Panc1 (cell line): Measurements from ENCODE around the gene SRSF2. TPM values are rescaled to one million over a fixed set of nuclear protein-coding genes. Genes with fewer than 3 reads are reported as not detected.
"Not testable (repeated sequence)": the region's sequence is repeated elsewhere in the genome, so short reads cannot be mapped to it uniquely, and the experiment has no call there.

Experiments used
- ATAC-seq: fragments of 200-7000 bp; cut with Tn5 transposase; 2 replicates; pipeline ENCODE4 v1.9.1; 2020; ENCODE audit warnings: mild to moderate bottlenecking, moderate library complexity
- BruUV-seq: library from RNA; stranded (reverse); fragments of 400-500 nt; replicated peaks from 2 replicates; lab custom pipeline; 2021; lab: Mats Ljungman, UMichigan
- CTCF ChIA-PET: fragments of 300-600 bp; sonication (Branson Sonifier 250); formaldehyde crosslinking; loops from one replicate; lab custom pipeline; 2022; ENCODE audit warnings: antibody characterized with exemption; lab: Charles Lee
- POLR2A ChIA-PET: fragments of 300-600 bp; sonication (Branson Sonifier 250); formaldehyde crosslinking; loops from one replicate; lab custom pipeline; 2022; ENCODE audit warnings: antibody characterized with exemption; lab: Charles Lee
- DNase-seq: peaks from one replicate; pipeline ENCODE4 v3.0.0-alpha.2; 2010; ENCODE audit warnings: low read depth, low spot score
- H3K27ac ChIP-seq: 2 replicates; pipeline ENCODE4 v1.5.1; 2011; ENCODE audit warnings: mild to moderate bottlenecking, low read length, inconsistent platforms
- H3K27me3 ChIP-seq: fragments of 200-500 bp; sonication (Bioruptor generic); 2 replicates; pipeline ENCODE4 v1.6.0; 2014; ENCODE audit warnings: low read length, inconsistent platforms; ENCODE audit not compliant: control insufficient read depth, insufficient read depth
- H3K36me3 ChIP-seq: fragments of 200-500 bp; sonication (Bioruptor generic); 2 replicates; pipeline ENCODE4 v1.5.1; 2014; ENCODE audit warnings: inconsistent platforms, mild to moderate bottlenecking, low read length, moderate library complexity; ENCODE audit not compliant: control insufficient read depth, insufficient read depth
- H3K4me1 ChIP-seq: 2 replicates; pipeline ENCODE4 v1.5.1; 2011; ENCODE audit warnings: inconsistent platforms, mild to moderate bottlenecking, low read length, moderate library complexity; ENCODE audit not compliant: control insufficient read depth, insufficient read depth
- H3K4me3 ChIP-seq, 2 experiments: 2 replicates each; pipeline ENCODE4 v1.5.1; 2011 to 2012; ENCODE audit warnings: low read depth in 2 of 2, low read length in 2 of 2, mild to moderate bottlenecking in 2 of 2, inconsistent platforms in 1 of 2, moderate library complexity in 1 of 2
- H3K9me3 ChIP-seq: fragments of 200-500 bp; sonication (Bioruptor generic); 2 replicates; pipeline ENCODE4 v1.5.1; 2014; ENCODE audit warnings: low read depth, mild to moderate bottlenecking, inconsistent platforms, low read length, moderate library complexity; ENCODE audit not compliant: control insufficient read depth, insufficient read depth
- CTCF ChIP-seq: fragments of 450-650 bp; IDR thresholded peaks from 2 replicates; pipeline ENCODE4 v1.5.1; 2017; ENCODE audit warnings: mild to moderate bottlenecking
- POLR2AphosphoS5 ChIP-seq: IDR thresholded peaks from 2 replicates; pipeline ENCODE4 v1.6.1; 2012; ENCODE audit warnings: mild to moderate bottlenecking, low read depth, low read length, moderate library complexity
- REST ChIP-seq, 2 experiments: IDR thresholded peaks; 2 replicates each; pipeline ENCODE4 v1.6.1; 2011 to 2012; ENCODE audit warnings: low read depth in 2 of 2, control low read depth in 1 of 2, low read length in 1 of 2, mild to moderate bottlenecking in 1 of 2, moderate library complexity in 1 of 2; ENCODE audit not compliant: insufficient read depth in 1 of 2
- SIN3A ChIP-seq: IDR thresholded peaks from 2 replicates; pipeline ENCODE4 v1.6.1; 2012; ENCODE audit warnings: low read depth, mild to moderate bottlenecking, low read length, moderate library complexity, borderline replicate concordance; ENCODE audit not compliant: insufficient read depth
- TCF7L2 ChIP-seq: IDR thresholded peaks from 2 replicates; pipeline ENCODE4 v1.6.1; 2011; ENCODE audit warnings: mild to moderate bottlenecking, low read depth, low read length, inconsistent platforms
- in situ Hi-C: cut with HindIII; loops from 2 replicates; pipeline ENCODE4 v1.10.0; 2016; ENCODE audit warnings: low sequenced_read_pairs, low pct_unique_long_range_greater_than_20kb
- intact Hi-C: fragments of 100-400 bp; cut with micrococcal nuclease; formaldehyde crosslinking; loops from one replicate; pipeline ENCODE4 v1.10.0; 2022; ENCODE audit not compliant: unreplicated experiment
- total RNA-seq: library from RNA; stranded (reverse); gene quantifications from one replicate; pipeline ENCODE4 v1.2.1, GENCODE V29; 2021; ENCODE audit not compliant: unreplicated experiment

The SRSF2 gene
- total RNA-seq, 1 experiment from 2014 or later = 436 TPM

- ChIA-PET POLR2A (interaction anchor here (0.6 to 0.7 kb wide), 2 partner anchors 15 to 143 kb away, joined by 3 to 7 read pairs; no protein-coding TSS in a partner anchor), CTCF (interaction anchor here (0.6 to 1.1 kb wide), 2 partner anchors 15 to 26 kb away, joined by 3 to 7 read pairs; no protein-coding TSS in a partner anchor)
- H3K27me3 ChIP-seq, in situ Hi-C loops, intact Hi-C loops, H3K9me3 ChIP-seq, BruUV-seq, H3K36me3 ChIP-seq, DNase-seq: not testable (repeated sequence)
- Histone ChIP-seq H3K27ac (peak overlapping the region; percentile 77), H3K4me3 (peak overlapping the region; percentile 58 to 63), H3K4me1 (peaks cover 30% of the 10 kb centered on the region)
- ATAC-seq = peak; percentile 35
- 0 out of 2 replicates have a peak, but pooled peaks have one; percentile 16 for TF ChIP-seq SIN3A
Measured at GRCh38 chr17:76709951-76710862, 26.9 kb downstream of the SRSF2 start.

GRCh38 chr17:76709077-76709950, 27.8 kb downstream of the SRSF2 start:
- Histone ChIP-seq H3K4me3 (peak overlapping the region; percentile 58 to 63), H3K27ac (peak overlapping the region; percentile 77), H3K9me3 (no peaks in the 10 kb centered on the region), H3K27me3 (no peaks in the 10 kb centered on the region), H3K36me3 (no peaks in the 10 kb centered on the region), H3K4me1 (peaks cover 30% of the 10 kb centered on the region)
- TF ChIP-seq CTCF (no peak), TCF7L2 (no peak), REST (IDR thresholded peaks at IDR 0.05; ENCODE audit: insufficient read depth in 1 of 2, low read depth in 2 of 2, low read length in 1 of 2) (no peak), SIN3A (0 out of 2 replicates have a peak, but pooled peaks have one; percentile 4), POLR2AphosphoS5 (no peak)
- in situ Hi-C loops (no loop called here), intact Hi-C loops (no loop called here)
- ATAC-seq (peak; percentile 18; the same call in 1 of the 2 replicates), DNase-seq (no peak)
- ChIA-PET POLR2A (no interaction called here), CTCF (interaction anchor here (0.5 to 1.1 kb wide), 2 partner anchors 25 to 43 kb away, joined by 3 to 4 read pairs; no protein-coding TSS in a partner anchor)
- BruUV-seq = TSS peak; percentile 42
